GM12878 (cell line): ENCODE measurements around the gene TBC1D25. TPM values are rescaled to one million over a fixed set of nuclear protein-coding genes. Genes with fewer than 3 reads are reported as not detected.

Experiments used
- ATF7 ChIP-seq: fragments of 450-650 bp; IDR thresholded peaks from 2 replicates; pipeline ENCODE4 v1.6.1; 2016; ENCODE audit warnings: low read depth, mild to moderate bottlenecking
- BCL3 ChIP-seq: IDR thresholded peaks from 2 replicates; pipeline ENCODE4 v1.6.1; 2011; ENCODE audit warnings: borderline replicate concordance, low read depth, mild to moderate bottlenecking, moderate library complexity, low read length; ENCODE audit not compliant: insufficient read depth, poor library complexity, severe bottlenecking
- BHLHE40 ChIP-seq, 2 experiments: fragments of 450-650 bp in 1 of 2; IDR thresholded peaks; 2 replicates each; pipeline ENCODE4 v1.6.1; 2011 to 2017; ENCODE audit warnings: low read depth in 2 of 2, borderline replicate concordance in 1 of 2, improper control_type of control experiment in 1 of 2, low read length in 1 of 2, mild to moderate bottlenecking in 1 of 2
- CEBPZ ChIP-seq: fragments of 150-350 bp; IDR thresholded peaks from 2 replicates; pipeline ENCODE4 v1.6.1; 2016; ENCODE audit warnings: low read depth, low read length
- DPF2 ChIP-seq: fragments of 450-650 bp; IDR thresholded peaks from 2 replicates; pipeline ENCODE4 v1.6.1; 2017; ENCODE audit warnings: mild to moderate bottlenecking
- MTA2 ChIP-seq: fragments of 450-650 bp; IDR thresholded peaks from 2 replicates; pipeline ENCODE4 v1.6.1; 2016; ENCODE audit warnings: low read depth, mild to moderate bottlenecking, moderate library complexity
- NFYA ChIP-seq: IDR thresholded peaks from 2 replicates; pipeline ENCODE4 v1.6.1; 2011; ENCODE audit warnings: low read depth, mild to moderate bottlenecking, low read length, improper control_type of control experiment, borderline replicate concordance
- PAX8 ChIP-seq: fragments of 450-650 bp; IDR thresholded peaks from 2 replicates; pipeline ENCODE4 v1.6.1; 2017; ENCODE audit warnings: mild to moderate bottlenecking, moderate library complexity
- RELB ChIP-seq: fragments of 450-650 bp; IDR thresholded peaks from 2 replicates; pipeline ENCODE4 v1.6.1; 2017; ENCODE audit warnings: low read depth, mild to moderate bottlenecking, moderate library complexity
- SPI1 ChIP-seq: IDR thresholded peaks from 2 replicates; pipeline ENCODE4 v1.6.1; 2011; ENCODE audit warnings: low read depth, mild to moderate bottlenecking, low read length, moderate library complexity, borderline replicate concordance; ENCODE audit not compliant: insufficient read depth
- YBX1 ChIP-seq: fragments of 450-650 bp; IDR thresholded peaks from 2 replicates; pipeline ENCODE4 v1.6.1; 2016; ENCODE audit warnings: antibody characterized with exemption
- ZNF274 ChIP-seq: IDR thresholded peaks from one replicate; pipeline ENCODE4 v1.8.0; 2011; ENCODE audit not compliant: insufficient read length, insufficient read depth
- ZNF384 ChIP-seq: IDR thresholded peaks from 2 replicates; pipeline ENCODE4 v1.6.1; 2012; ENCODE audit warnings: low read depth, mild to moderate bottlenecking, low read length, improper control_type of control experiment, borderline replicate concordance
- polyA plus RNA-seq, 11 experiments: library from polyadenylated mRNA; depleted of rRNA in 4 of 11; unstranded in 6 of 11; stranded (reverse) in 5 of 11; fragments of >200 nt; fragmentation: Nextera tagmentation in 4 of 11; fragmentation: Illumina TruSeq in 1 of 11; extraction: Ambion mirVana in 4 of 11; extraction: Trizol in 1 of 11; gene quantifications; 1 replicate in 1 of 11; 2 replicates in 10 of 11; pipeline versions ENCODE4 v1.2.1 to v1.2.3, GENCODE V29; 2011 to 2016; ENCODE audit warnings: inconsistent platforms in 2 of 11, missing spikeins in 2 of 11, low read depth in 1 of 11
- total RNA-seq, 4 experiments: library from RNA; depleted of rRNA in 3 of 4; stranded (reverse); fragments of >200 nt in 3 of 4; fragmentation: Illumina TruSeq in 1 of 4; extraction: Trizol in 1 of 4; gene quantifications; 2 replicates each; pipeline versions ENCODE4 v1.2.1 to v1.2.3, GENCODE V29; 2013 to 2021

Gene TBC1D25
- total and polyA plus RNA-seq, 10 of the 15 experiments (the other 5 are each of a cell fraction or from before 2014, with no cell fraction given) = 0.79 to 17.3 (median 10.0) TPM

GRCh38 chrX:48574270-48575266, 35.1 kb downstream of the TBC1D25 start, which contains the start of gene RBM3 (continued):
- peak; percentile 63 for TF ChIP-seq RELB
- 0 out of 2 replicates have a peak, but pooled peaks have one; percentile 29 for TF ChIP-seq SPI1
- no peak for TF ChIP-seq CEBPZ
- TF ChIP-seq ATF7 = no peak; the same call in 1 of the 2 replicates
- TF ChIP-seq BHLHE40 (IDR thresholded peaks at IDR 0.05; ENCODE audit: borderline replicate concordance in 1 of 2, low read depth in 2 of 2, low read length in 1 of 2) = peak in 1 of 2 experiments; percentile 23; a peak in 1 of 4 replicates
- TF ChIP-seq BCL3 = no peak
- TF ChIP-seq ZNF384 = no peak
- TF ChIP-seq ZNF274 = no peak
- TF ChIP-seq MTA2 = no peak
- peak; percentile 24; the same call in 1 of the 2 replicates for TF ChIP-seq DPF2
- no peak for TF ChIP-seq YBX1
- TF ChIP-seq NFYA = no peak
- TF ChIP-seq PAX8 = no peak
